ENCODE results near the gene COL2A1. TPM values are rescaled to one million over a fixed set of nuclear protein-coding genes. Genes with fewer than 3 reads are reported as not detected.

The COL2A1 gene
- total RNA-seq, 1 experiment from 2014 or later: 10.8 TPM

GRCh38 chr12:48032597-48032996, 28.3 kb upstream of the COL2A1 start:
- Histone ChIP-seq H3K27me3 (ENCODE audit: insufficient read depth, low read length) (peaks cover 44% of the 10 kb centered on the region), H3K27ac (ENCODE audit: insufficient read length, low read depth, low read length) (no peak overlapping the region), H3K18ac (ENCODE audit: insufficient read length, low read depth, low read length) (no peak overlapping the region), H2BK120ac (ENCODE audit: low read depth, low read length, poor library complexity, severe bottlenecking) (no peak overlapping the region), H2AFZ (ENCODE audit: low read length) (no peak overlapping the region), H3K56ac (ENCODE audit: insufficient read length, low read depth, low read length) (no peak overlapping the region), H2BK12ac (ENCODE audit: insufficient read length, low read depth, low read length) (no peak overlapping the region), H3K14ac (ENCODE audit: insufficient read depth, low read length) (no peak overlapping the region), H3K23me2 (ENCODE audit: insufficient read length, low read depth, low read length, poor library complexity, severe bottlenecking) (no peaks in the 10 kb centered on the region), H2BK15ac (ENCODE audit: low read depth, low read length) (no peak overlapping the region), H4K5ac (ENCODE audit: insufficient read length, low read depth, low read length) (no peak overlapping the region), H3K79me1 (ENCODE audit: insufficient read depth, low read depth, low read length, poor library complexity, severe bottlenecking) (no peaks in the 10 kb centered on the region), H3K4ac (ENCODE audit: low read depth, low read length) (no peak overlapping the region), H3K9ac (ENCODE audit: extremely low read depth, insufficient read length, low read length) (no peak overlapping the region), H3K79me2 (ENCODE audit: insufficient read depth, low read length) (no peaks in the 10 kb centered on the region), H2BK5ac (ENCODE audit: insufficient read length, low read length) (no peak overlapping the region), H3K4me2 (ENCODE audit: insufficient read depth, insufficient read length, low read length) (no peak overlapping the region), H3K4me1 (ENCODE audit: insufficient read depth, low read length) (peaks cover 8% of the 10 kb centered on the region; the same call in 1 of the 2 replicates), H2AK5ac (ENCODE audit: insufficient read length, low read length) (no peak overlapping the region), H4K91ac (ENCODE audit: insufficient read length, low read depth, low read length) (no peak overlapping the region), H3K23ac (ENCODE audit: insufficient read length, low read depth, low read length) (no peak overlapping the region), H3T11ph (ENCODE audit: low read length) (no peak overlapping the region), H4K8ac (replicated peaks; ENCODE audit: insufficient read length, low read depth, low read length) (no peak overlapping the region), H2BK20ac (ENCODE audit: low read depth, low read length, poor library complexity, severe bottlenecking) (no peak overlapping the region), H3K9me3 (ENCODE audit: control insufficient read depth, low read depth, low read length) (no peaks in the 10 kb centered on the region), H4K20me1 (ENCODE audit: control insufficient read depth, insufficient read depth, insufficient read length) (peaks cover 2% of the 10 kb centered on the region)
- no peaks in the 10 kb centered on the region for H3K9me3 Mint-ChIP-seq
- peaks cover 99% of the 10 kb centered on the region for H3K27me3 Mint-ChIP-seq (ENCODE audit: low read depth)
- no peak for TF ChIP-seq CTCF (conservative IDR thresholded peaks at IDR 0.05)
- DNase-seq: no peak
- no peaks in the 10 kb centered on the region; a peak in 2 of 7 replicates for H3K36me3 Mint-ChIP-seq (ENCODE audit: insufficient read depth in 1 of 3, low read depth in 3 of 3)
- no peak overlapping the region; a peak in 1 of 5 replicates for H3K4me3 Mint-ChIP-seq
- WGBS (ENCODE audit: extremely low coverage, insufficient read length, low lambda C conversion rate): no CpG with 5 or more reads among the region's 1 CpG
- no peak overlapping the region for H3K27ac Mint-ChIP-seq
- peaks cover 27 to 30% of the 10 kb centered on the region in 2 experiments for H3K4me1 Mint-ChIP-seq

Data from H9 (cell line).